ENCODE results near the gene OR10A4.
"Not testable (repeated sequence)": the region's sequence is repeated elsewhere in the genome, so short reads cannot be mapped to it uniquely, and the experiment has no call there.

The OR10A4 gene

DNA sequence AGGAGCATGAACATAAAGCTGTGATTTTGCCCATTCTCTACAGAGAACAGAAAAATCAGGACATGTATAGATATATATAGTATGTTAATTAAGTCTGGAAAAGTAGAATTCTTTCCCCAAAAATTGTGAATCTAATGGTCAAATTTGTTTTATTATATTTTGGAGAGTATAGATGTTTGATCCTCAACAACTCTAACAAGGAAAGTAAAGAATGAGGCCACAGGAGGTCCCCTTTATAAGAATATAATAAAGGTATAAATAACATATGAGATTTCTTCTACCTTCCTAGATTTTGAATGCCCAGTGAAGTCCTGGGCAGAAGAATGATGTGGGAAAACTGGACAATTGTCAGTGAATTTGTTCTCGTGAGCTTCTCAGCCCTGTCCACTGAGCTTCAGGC, at the start of gene OR10A4:
OR10A4 (plus strand) TSS at position 301 of the 400 bp plus-strand sequence; CDS start at position 324, 23 bp downstream.
- no peak for DNase-seq

DNA sequence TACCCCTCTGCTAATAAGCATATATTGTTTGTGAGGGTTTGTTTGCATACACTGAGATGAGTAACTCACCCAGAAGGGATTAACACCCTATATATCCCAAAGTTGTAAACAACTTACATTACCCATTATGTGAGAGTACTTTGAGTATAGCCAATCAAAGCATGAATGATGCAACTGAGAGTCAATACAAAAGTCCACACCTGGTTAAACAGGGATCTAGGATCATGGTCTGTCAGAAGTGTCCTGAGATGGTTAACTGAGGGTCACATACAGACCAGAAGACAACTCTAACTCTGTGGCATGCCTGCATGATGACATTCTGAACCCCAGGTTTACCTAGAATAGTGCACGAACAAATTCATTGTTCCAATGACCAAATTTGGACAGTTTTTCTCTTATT, 48.3 kb upstream of the OR10A4 start:
- DNase-seq: no peak

- DNase-seq: no peak
Observed at GRCh38 chr11:6833356-6833755, 43.1 kb upstream of the OR10A4 start.

- no peak for DNase-seq
Observed at GRCh38 chr11:6834021-6834420, 42.4 kb upstream of the OR10A4 start.

- DNase-seq: no peak
Observed at GRCh38 chr11:6841694-6842093, 34.7 kb upstream of the OR10A4 start.

- DNase-seq: no peak
Observed at GRCh38 chr11:6843670-6844069, 32.8 kb upstream of the OR10A4 start.

- no peak for DNase-seq
Observed at GRCh38 chr11:6844356-6844755, 32.1 kb upstream of the OR10A4 start.

- no peak for DNase-seq
Observed at GRCh38 chr11:6845383-6845782, 31.0 kb upstream of the OR10A4 start, which contains the start of gene OR10A5. TSS of gene OR10A5 (plus strand) at chr11:6845683. CDS start at chr11:6845683, 0 bp downstream.

DNA sequence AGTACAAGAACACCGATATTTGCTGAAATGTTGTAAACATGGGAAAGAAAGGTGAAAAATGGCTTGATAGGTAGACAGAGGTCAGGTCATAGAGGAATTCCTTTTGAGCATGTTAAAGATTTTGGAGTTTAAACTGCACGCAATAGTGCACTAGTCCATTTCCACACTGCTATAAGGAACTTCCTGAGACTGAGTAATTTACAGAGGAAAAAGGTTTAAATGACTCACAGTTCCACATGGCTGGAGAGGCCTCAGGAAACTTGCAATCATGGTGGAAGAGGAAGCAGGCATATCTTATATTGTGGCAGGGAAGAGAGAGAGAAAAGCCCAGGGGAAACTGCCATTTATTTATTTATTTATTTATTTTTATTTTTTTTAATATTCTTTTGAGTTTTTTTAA, 25.9 kb upstream of the OR10A4 start:
- DNase-seq: no peak

DNA sequence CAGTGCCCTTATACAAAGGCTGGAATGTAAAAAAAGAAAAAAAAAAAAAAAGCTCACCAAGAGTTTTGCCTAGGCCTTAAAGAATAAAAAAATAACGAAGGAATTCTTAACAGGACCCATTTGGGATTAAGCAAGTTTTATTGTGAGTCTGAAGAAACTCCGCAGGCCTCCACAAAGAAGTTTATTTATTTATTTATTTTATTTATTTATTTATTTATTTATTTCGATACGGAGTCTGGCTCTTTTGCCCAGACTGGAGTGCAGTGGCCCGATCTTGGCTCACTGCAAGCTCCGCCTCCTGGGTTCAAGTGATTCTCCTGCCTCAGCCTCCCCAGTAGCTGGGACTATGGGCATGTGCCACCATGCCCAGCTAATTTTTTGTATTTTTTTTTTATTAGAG, 21.6 kb upstream of the OR10A4 start:
- not testable (repeated sequence) for DNase-seq

DNA sequence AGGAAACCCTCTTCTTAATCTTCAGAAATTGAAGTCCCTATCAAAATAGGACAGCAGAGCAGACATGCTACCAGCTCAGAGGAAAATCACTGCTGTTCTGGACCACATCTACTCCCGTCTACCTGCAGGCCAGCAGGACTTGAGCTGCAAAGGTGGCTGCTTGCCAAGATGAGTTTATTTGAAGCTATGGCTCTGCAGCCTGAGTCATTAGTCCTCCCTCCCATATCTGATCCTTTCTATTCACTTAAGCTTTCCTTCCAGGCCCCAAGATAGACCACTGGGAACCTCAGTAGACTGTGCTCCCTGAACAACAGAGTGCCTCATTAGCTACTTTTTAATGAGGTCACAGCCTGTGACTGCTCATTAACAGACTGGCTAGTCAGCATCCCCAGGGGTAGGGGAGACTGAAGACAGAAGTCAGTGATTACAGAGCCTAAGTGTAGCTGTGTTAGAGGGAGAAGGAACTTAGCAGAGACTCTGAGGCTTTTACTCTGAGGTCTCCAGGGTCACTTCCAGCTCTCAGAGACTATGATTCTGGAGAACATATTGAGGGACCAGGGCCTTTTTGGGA, 20.4 kb upstream of the OR10A4 start:
- DNase-seq: no peak

DNA sequence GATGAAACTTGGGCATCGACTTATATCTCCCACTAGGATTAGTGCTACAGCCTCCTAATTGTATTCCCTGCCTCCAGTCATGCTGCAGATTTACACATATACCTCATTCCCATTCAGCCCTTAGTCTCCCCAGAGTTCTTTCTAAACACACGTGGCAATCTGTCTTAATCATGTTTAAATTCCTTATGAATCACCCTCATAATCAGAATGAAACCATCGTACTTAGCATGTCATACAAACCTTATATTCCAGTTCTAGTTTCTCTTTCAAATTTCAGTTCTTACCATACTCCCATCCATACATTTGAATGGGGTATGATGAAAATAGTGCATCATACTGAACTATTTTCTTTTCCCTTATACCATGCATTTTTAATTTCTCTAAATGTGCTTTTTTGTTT, 19.6 kb upstream of the OR10A4 start:
- no peak for DNase-seq

DNA sequence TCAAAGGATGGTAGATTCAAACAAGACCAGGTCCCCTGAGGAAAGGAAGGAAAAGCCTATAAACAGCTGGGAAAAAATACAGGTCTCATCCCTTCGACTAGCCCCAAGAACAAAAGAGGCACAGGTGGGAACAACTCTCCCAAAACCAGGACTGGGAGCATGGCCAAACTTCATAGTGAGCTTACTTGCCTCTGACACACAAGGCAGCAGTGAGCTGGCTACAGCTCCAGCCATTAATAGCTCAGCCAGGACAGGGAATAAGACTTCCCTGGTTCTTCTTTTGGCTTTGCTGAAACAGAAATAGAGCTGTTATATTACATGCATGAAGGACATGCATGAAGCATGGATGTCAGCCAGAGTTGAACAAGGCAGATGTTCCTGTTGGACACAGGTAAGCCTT, 13.5 kb upstream of the OR10A4 start, which contains the start of gene OR10A2:
OR10A2 (plus strand) TSS at position 97 of the 400 bp plus-strand sequence. CDS start 6,698 bp downstream, outside the sequence.
- no peak for DNase-seq

- no peak for DNase-seq
Observed at GRCh38 chr11:6864438-6864837, 12.0 kb upstream of the OR10A4 start.

GRCh38 chr11:6871278-6871677, 5.1 kb upstream of the OR10A4 start:
- no peak for DNase-seq

DNA sequence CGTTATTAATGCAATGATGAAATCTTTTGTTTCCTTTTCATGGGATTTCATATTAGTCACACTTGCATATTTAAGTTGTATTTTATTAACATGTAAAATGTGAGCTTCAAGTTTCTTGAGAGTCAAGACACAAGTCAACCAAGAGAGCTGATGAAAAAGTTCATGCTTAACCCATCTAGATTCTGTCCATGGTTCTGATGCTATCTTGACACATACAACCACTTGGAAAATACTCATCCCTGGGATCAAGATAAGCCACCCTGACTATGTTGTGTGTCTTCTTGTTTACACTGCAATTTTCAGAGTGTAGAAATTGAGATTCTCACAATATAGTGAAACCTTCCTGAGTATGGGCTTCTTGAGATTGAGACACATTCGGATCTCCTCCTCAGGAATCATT, 664 bp upstream of the OR10A4 start:
- DNase-seq: no peak

DNA sequence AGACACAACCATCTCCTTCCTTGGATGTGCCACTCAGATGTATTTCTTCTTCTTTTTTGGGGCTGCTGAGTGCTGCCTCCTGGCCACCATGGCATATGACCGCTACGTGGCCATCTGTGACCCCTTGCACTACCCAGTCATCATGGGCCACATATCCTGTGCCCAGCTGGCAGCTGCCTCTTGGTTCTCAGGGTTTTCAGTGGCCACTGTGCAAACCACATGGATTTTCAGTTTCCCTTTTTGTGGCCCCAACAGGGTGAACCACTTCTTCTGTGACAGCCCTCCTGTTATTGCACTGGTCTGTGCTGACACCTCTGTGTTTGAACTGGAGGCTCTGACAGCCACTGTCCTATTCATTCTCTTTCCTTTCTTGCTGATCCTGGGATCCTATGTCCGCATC, 489 bp downstream of the OR10A4 start:
- DNase-seq: no peak

DNA sequence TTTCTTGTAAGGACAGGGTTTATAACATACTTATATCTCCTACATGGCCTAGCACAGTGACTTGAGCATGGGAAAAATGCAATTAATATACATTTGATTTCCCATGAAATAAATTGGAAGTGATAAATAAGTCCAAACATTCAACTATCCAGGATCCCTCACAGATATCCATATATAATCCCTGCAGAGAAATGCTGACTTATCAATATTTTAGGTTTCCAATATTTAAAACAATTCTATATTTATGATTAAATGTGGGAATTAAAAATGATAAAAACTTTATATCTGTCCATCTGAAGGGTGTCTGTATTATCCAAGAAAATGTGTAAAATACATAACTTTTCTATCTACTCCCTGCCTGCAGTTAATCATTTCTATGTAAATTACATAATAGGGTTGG, 6.3 kb downstream of the OR10A4 start:
- no peak for DNase-seq

DNA sequence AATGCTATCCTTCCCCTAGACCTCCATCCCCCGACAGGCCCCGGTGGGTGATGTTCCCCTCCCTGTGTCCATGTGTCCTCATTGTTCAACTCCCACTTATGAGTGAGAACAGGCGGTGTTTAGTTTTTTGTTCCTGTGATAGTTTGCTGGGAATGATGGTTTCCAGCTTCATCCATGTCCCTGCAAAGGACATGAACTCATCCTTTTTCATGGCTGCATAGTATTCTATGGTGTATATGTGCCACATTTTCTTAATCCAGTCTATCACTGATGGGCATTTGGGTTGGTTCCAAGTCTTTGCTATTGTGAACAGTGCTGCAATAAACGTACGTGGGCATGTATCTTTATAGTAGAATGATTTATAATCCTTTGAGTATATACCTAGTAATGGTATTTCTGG, 11.3 kb downstream of the OR10A4 start:
- not testable (repeated sequence) for DNase-seq

GRCh38 chr11:6888830-6889229, 12.4 kb downstream of the OR10A4 start:
- DNase-seq: no peak

DNA sequence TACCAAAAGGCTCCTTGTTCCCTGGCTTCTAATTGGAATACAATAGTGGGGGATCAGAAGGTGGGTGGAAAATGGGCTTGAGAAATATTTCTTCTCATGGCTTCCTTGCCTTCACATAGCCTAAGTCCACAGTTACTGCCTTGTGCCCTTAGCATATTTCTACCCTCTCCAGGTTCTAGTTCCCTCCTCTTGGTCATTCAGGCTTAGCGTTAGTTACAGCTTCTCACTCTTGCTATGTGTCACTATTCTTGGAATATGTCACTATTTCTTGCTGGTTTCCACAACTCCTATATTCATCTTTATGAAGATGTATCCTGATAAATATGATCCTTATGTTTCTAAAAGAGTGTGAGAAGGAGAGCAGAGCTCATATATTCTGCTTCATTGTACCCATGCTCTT, 13.4 kb downstream of the OR10A4 start:
- no peak for DNase-seq

- DNase-seq: no peak
Observed at GRCh38 chr11:6892400-6892799, 16.0 kb downstream of the OR10A4 start, which contains the start of gene OR2D2. TSS of gene OR2D2 (minus strand) at chr11:6892500. CDS start at chr11:6892500, 0 bp downstream.

DNA sequence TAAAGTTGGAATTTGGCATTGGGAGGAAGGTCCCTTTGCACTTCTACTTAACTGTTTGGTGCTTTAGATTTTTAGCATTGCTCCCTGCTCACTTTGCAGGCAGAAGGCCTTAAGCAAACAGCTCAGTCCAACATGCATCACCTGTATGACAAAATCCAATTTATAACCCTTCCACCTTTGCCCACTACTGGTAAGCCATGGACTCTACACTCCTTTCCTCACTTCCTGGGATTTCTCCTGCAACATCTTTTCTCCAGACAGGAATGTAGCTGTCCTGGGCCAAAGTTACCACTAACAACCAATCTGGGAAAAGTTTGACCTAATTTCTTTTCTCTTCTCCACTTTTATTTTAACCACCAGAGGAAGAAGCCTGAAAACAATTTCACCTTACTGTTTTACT, 17.7 kb downstream of the OR10A4 start:
- no peak for DNase-seq

- no peak for DNase-seq
Observed at GRCh38 chr11:6895010-6895409, 18.6 kb downstream of the OR10A4 start.

GRCh38 chr11:6898911-6899310, 22.5 kb downstream of the OR10A4 start:
- no peak for DNase-seq
